Loucy (cell line): Measurements from ENCODE around the gene GPX8.

Source experiments
- H2AFZ ChIP-seq: fragments of 200-600 bp; sonication (generic); 2 replicates; pipeline ENCODE4 v1.6.0; 2016; ENCODE audit warnings: antibody characterized with exemption, mild to moderate bottlenecking, low read length, moderate library complexity
- H3F3A ChIP-seq: fragments of 200-600 bp; 2 replicates; pipeline ENCODE4 v1.6.0; 2016; ENCODE audit warnings: antibody characterized with exemption, low read depth, mild to moderate bottlenecking
- H3K27me3 ChIP-seq: fragments of 200-600 bp; sonication (generic); 2 replicates; pipeline ENCODE4 v1.6.1; 2014; ENCODE audit warnings: low read length, mild to moderate bottlenecking; ENCODE audit not compliant: insufficient read depth, poor library complexity, severe bottlenecking
- H3K36me3 ChIP-seq: fragments of 200-600 bp; sonication (generic); 2 replicates; pipeline ENCODE4 v1.6.1; 2016; ENCODE audit warnings: low read length; ENCODE audit not compliant: insufficient read depth
- H3K4me1 ChIP-seq: fragments of 200-600 bp; sonication (generic); 2 replicates; pipeline ENCODE4 v1.5.1; 2014; ENCODE audit warnings: low read length, mild to moderate bottlenecking; ENCODE audit not compliant: insufficient read depth, poor library complexity, severe bottlenecking
- H3K4me2 ChIP-seq: fragments of 200-600 bp; sonication (generic); 2 replicates; pipeline ENCODE4 v1.6.0; 2014; ENCODE audit warnings: antibody characterized with exemption, low read length, low read depth, mild to moderate bottlenecking; ENCODE audit not compliant: poor library complexity, severe bottlenecking
- H3K4me3 ChIP-seq: fragments of 200-600 bp; sonication (generic); 2 replicates; pipeline ENCODE4 v1.5.1; 2014; ENCODE audit warnings: low read length, mild to moderate bottlenecking, mixed read lengths; ENCODE audit not compliant: poor library complexity, severe bottlenecking
- H3K79me2 ChIP-seq: fragments of 200-600 bp; sonication (generic); 2 replicates; pipeline ENCODE4 v1.6.1; 2014; ENCODE audit warnings: low read length; ENCODE audit not compliant: insufficient read depth
- H3K9ac ChIP-seq: fragments of 200-600 bp; sonication (generic); 2 replicates; pipeline ENCODE4 v1.6.0; 2014; ENCODE audit warnings: mild to moderate bottlenecking, low read depth, low read length, moderate library complexity; ENCODE audit not compliant: poor library complexity, severe bottlenecking
- H3K9me2 ChIP-seq: fragments of 200-600 bp; sonication (generic); replicated peaks from 2 replicates; pipeline ENCODE4 v1.6.1; 2016; ENCODE audit warnings: low read depth, low read length, mixed read lengths
- H3K9me3 ChIP-seq: fragments of 200-600 bp; sonication (generic); 2 replicates; pipeline ENCODE4 v1.6.1; 2014; ENCODE audit warnings: mild to moderate bottlenecking, antibody characterized with exemption, low read length, low read depth; ENCODE audit not compliant: insufficient read depth
- H4K20me1 ChIP-seq: fragments of 200-600 bp; sonication (generic); 2 replicates; pipeline ENCODE4 v1.6.0; 2014; ENCODE audit warnings: antibody characterized with exemption, low read length, mild to moderate bottlenecking; ENCODE audit not compliant: insufficient read depth, poor library complexity, severe bottlenecking
- EZH2phosphoT487 ChIP-seq: fragments of 200-600 bp; IDR thresholded peaks from 2 replicates; pipeline ENCODE4 v1.6.1; 2018; ENCODE audit warnings: antibody characterized with exemption, mild to moderate bottlenecking, moderate library complexity, borderline replicate concordance
- TF ChIP-seq, protein P1 (sequence below): fragments of 200-600 bp; sonication (generic); conservative IDR thresholded peaks from 2 replicates; pipeline ENCODE4 v1.5.1; 2014; ENCODE audit warnings: mild to moderate bottlenecking, antibody characterized with exemption, low read length

Gene GPX8

DNA sequence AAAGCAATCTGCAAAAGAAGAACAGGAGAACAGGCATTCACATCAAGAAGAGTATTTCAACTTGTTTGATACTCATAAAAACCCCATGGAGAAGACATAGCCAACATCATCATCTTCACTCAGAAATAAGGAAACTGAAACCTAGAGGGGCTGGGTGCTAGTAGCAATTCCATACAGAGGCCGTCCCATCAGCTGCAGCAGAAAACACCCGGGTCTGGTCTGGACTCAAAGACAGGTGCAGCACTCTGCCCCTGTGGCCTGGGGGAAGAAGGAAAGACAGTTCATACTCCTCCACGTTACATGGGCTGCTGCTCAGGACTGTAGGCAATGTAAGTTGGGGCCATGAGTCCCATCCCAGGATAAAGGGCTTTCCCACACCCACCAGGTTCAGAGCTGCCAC, 45.9 kb upstream of the GPX8 start:
- H3K9me3 ChIP-seq: no peaks in the 10 kb centered on the region
- no peaks in the 10 kb centered on the region for H3K9me2 ChIP-seq
- H4K20me1 ChIP-seq: no peaks in the 10 kb centered on the region
- H3F3A ChIP-seq: no peaks in the 10 kb centered on the region
- peaks cover 24% of the 10 kb centered on the region for H3K4me1 ChIP-seq
- TF ChIP-seq EZH2phosphoT487: no peak
- TF ChIP-seq, protein P1, sequence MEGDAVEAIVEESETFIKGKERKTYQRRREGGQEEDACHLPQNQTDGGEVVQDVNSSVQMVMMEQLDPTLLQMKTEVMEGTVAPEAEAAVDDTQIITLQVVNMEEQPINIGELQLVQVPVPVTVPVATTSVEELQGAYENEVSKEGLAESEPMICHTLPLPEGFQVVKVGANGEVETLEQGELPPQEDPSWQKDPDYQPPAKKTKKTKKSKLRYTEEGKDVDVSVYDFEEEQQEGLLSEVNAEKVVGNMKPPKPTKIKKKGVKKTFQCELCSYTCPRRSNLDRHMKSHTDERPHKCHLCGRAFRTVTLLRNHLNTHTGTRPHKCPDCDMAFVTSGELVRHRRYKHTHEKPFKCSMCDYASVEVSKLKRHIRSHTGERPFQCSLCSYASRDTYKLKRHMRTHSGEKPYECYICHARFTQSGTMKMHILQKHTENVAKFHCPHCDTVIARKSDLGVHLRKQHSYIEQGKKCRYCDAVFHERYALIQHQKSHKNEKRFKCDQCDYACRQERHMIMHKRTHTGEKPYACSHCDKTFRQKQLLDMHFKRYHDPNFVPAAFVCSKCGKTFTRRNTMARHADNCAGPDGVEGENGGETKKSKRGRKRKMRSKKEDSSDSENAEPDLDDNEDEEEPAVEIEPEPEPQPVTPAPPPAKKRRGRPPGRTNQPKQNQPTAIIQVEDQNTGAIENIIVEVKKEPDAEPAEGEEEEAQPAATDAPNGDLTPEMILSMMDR: no peak
- H3K4me3 ChIP-seq: no peak overlapping the region
- H3K9ac ChIP-seq: no peak overlapping the region
- H2AFZ ChIP-seq: no peak overlapping the region
- H3K4me2 ChIP-seq: no peak overlapping the region
- peaks cover 4% of the 10 kb centered on the region; the same call in 1 of the 2 replicates for H3K36me3 ChIP-seq
- no peaks in the 10 kb centered on the region for H3K27me3 ChIP-seq
- no peaks in the 10 kb centered on the region for H3K79me2 ChIP-seq

DNA sequence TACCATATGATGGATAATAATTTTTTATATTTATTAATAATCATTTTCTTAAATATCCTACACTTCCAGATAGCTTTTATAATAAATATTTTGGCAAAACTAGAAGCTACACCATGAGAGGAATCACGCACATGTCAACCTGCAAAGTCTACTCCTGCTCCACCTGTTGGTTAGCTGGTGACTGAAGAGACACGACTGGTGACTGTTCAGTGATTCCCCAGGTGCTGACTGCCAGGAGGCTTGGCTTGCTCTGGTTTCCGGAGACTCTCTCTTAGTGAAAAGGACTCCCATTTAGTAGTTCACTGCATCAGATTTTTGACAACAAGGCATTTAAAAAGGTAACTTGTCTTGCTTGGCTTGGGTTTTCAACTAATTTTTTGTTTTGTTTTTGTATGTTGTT, 36.6 kb upstream of the GPX8 start:
- H3K27me3 ChIP-seq: no peaks in the 10 kb centered on the region
- H3K9me3 ChIP-seq: no peaks in the 10 kb centered on the region
- no peak for TF ChIP-seq EZH2phosphoT487
- TF ChIP-seq, protein P1: no peak

DNA sequence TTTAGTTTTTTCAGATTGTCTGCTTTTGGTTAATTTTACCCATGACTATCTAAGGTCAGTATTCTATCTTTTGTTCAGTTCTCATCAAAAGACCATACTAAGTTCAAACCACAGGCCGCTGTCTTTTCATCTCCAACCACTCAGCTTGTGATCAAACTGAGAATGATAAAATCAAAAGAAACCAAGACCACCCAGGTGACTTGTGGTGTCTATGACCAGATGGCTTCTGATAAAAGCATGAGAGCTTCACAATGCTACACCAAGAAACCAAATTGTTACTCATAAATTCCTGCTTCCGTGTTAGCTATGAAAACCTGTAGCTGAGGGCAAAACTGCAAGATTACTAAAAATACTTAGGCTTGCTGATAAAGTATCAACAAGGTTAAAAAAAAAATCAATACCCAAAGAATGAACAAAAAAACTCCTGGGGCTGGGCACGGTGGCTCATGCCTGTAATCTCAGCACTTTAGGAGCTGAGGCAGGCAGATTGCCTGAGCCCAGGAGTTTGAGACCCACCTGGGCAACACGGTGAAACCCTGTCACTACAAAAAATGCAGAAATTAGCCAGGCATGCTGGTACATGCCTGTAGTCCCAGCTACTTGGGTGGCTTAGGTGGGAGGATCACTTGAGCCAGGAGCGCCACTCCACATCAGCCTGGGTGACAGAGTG, 25.8 kb upstream of the GPX8 start:
- Histone ChIP-seq H3K27me3 (no peaks in the 10 kb centered on the region), H3K79me2 (no peaks in the 10 kb centered on the region), H3K9ac (peak overlapping the region; percentile 63), H3K9me3 (peaks cover 6% of the 10 kb centered on the region; the same call in 1 of the 2 replicates), H3K36me3 (no peaks in the 10 kb centered on the region), H3K9me2 (no peaks in the 10 kb centered on the region), H3F3A (no peaks in the 10 kb centered on the region), H3K4me1 (peaks cover 28% of the 10 kb centered on the region), H3K4me2 (peak overlapping the region; percentile 75), H2AFZ (no peak overlapping the region), H4K20me1 (no peaks in the 10 kb centered on the region), H3K4me3 (peak overlapping the region; percentile 52)
- TF ChIP-seq, protein P1: no peak
- no peak for TF ChIP-seq EZH2phosphoT487

More for the DNA sequence above, 36.6 kb upstream of the GPX8 start:
- no peaks in the 10 kb centered on the region for H3K36me3 ChIP-seq
- H3K79me2 ChIP-seq: no peaks in the 10 kb centered on the region
- H3F3A ChIP-seq: no peaks in the 10 kb centered on the region
- no peak overlapping the region for H2AFZ ChIP-seq
- H3K9ac ChIP-seq: no peak overlapping the region
- H3K4me2 ChIP-seq: no peak overlapping the region
- H3K9me2 ChIP-seq: no peaks in the 10 kb centered on the region
- no peaks in the 10 kb centered on the region for H3K4me1 ChIP-seq
- no peaks in the 10 kb centered on the region for H4K20me1 ChIP-seq
- no peak overlapping the region for H3K4me3 ChIP-seq
